MCF 10A (cell line): ENCODE results near the gene SLC27A1. TPM values are rescaled to one million over a fixed set of nuclear protein-coding genes. Genes with fewer than 3 reads are reported as not detected.
"Not testable (repeated sequence)": the region's sequence is repeated elsewhere in the genome, so short reads cannot be mapped to it uniquely, and the experiment has no call there.

Experiments
- BruUV-seq: library from RNA; stranded (reverse); fragments of 400-500 nt; replicated peaks from 2 replicates; lab custom pipeline; 2021; lab: Mats Ljungman, UMichigan
- CTCF ChIA-PET: fragments of 300-600 bp; sonication (Branson Sonifier 250); formaldehyde crosslinking; extraction: SDS; loops from one replicate; lab custom pipeline; 2021; ENCODE audit warnings: antibody characterized with exemption, inconsistent platforms; lab: Yijun Ruan, JAX
- POLR2A ChIA-PET: fragments of 300-600, 350-650 bp; sonication (Branson Sonifier 250); formaldehyde crosslinking; extraction: SDS; loops from one replicate; lab custom pipeline; 2020; ENCODE audit warnings: antibody characterized with exemption, inconsistent platforms; lab: Yijun Ruan, JAX
- DNase-seq: peaks from one replicate; pipeline ENCODE4 v3.0.0-alpha.2; 2018; ENCODE audit not compliant: unreplicated experiment
- H3K27ac Mint-ChIP-seq: one replicate; pipeline ENCODE4 v1.8.0; 2022; ENCODE audit warnings: mild to moderate bottlenecking, low read depth, mixed read lengths; ENCODE audit not compliant: unreplicated experiment
- H3K27me3 Mint-ChIP-seq: one replicate; pipeline ENCODE4 v1.8.0; 2022; ENCODE audit warnings: mixed read lengths; ENCODE audit not compliant: insufficient read depth, unreplicated experiment
- H3K36me3 Mint-ChIP-seq: one replicate; pipeline ENCODE4 v1.8.0; 2022; ENCODE audit warnings: mild to moderate bottlenecking, moderate library complexity, mixed read lengths; ENCODE audit not compliant: insufficient read depth, unreplicated experiment
- H3K4me1 Mint-ChIP-seq: one replicate; pipeline ENCODE4 v1.8.0; 2022; ENCODE audit warnings: mixed read lengths; ENCODE audit not compliant: insufficient read depth, unreplicated experiment
- H3K4me3 Mint-ChIP-seq: one replicate; pipeline ENCODE4 v1.8.0; 2022; ENCODE audit warnings: mild to moderate bottlenecking, moderate library complexity, mixed read lengths; ENCODE audit not compliant: unreplicated experiment
- H3K9me3 Mint-ChIP-seq: one replicate; pipeline ENCODE4 v1.8.0; 2022; ENCODE audit warnings: mixed read lengths; ENCODE audit not compliant: unreplicated experiment
- CTCF ChIP-seq: fragments of 200-600 bp; IDR thresholded peaks from one replicate; pipeline ENCODE4 v1.8.0; 2022; ENCODE audit warnings: antibody characterized with exemption, mild to moderate bottlenecking; ENCODE audit not compliant: unreplicated experiment
- intact Hi-C: fragments of 100-400 bp; cut with micrococcal nuclease; formaldehyde crosslinking; loops from 2 replicates; pipeline ENCODE4 v1.14.1; 2022
- total RNA-seq: library from RNA; stranded (reverse); gene quantifications from 2 replicates; pipeline ENCODE4 v1.2.3, GENCODE V29; 2022

Gene SLC27A1
- total RNA-seq, 1 experiment from 2014 or later: 5.0 TPM

GRCh38 chr19:17506745-17507144 is 36.4 kb downstream of the SLC27A1 start:
- DNase-seq: no peak
- H3K9me3 Mint-ChIP-seq: no peaks in the 10 kb centered on the region
- ChIA-PET CTCF (interaction anchor here (0.9 to 3.0 kb wide), 2 partner anchors 10 to 260 kb away, joined by 4 to 16 read pairs; no protein-coding TSS in a partner anchor), POLR2A (no interaction called here)
- H3K27ac Mint-ChIP-seq: no peak overlapping the region
- TF ChIP-seq CTCF: no peak
- H3K36me3 Mint-ChIP-seq: peaks cover 41% of the 10 kb centered on the region
- intact Hi-C loops: no loop called here
- no TSS peak for BruUV-seq
- H3K4me1 Mint-ChIP-seq: peaks cover 7% of the 10 kb centered on the region
- no peaks in the 10 kb centered on the region for H3K27me3 Mint-ChIP-seq
- H3K4me3 Mint-ChIP-seq: no peak overlapping the region

- peaks cover 39% of the 10 kb centered on the region for H3K36me3 Mint-ChIP-seq
These were observed 38.2 kb downstream of the SLC27A1 start for GRCh38 chr19:17508558-17508933.

GRCh38 chr19:17510220-17510993 is 40.1 kb downstream of the SLC27A1 start:
- ChIA-PET POLR2A (interaction anchor here (0.5 to 4.7 kb wide), 20 partner anchors 8 to 423 kb away, joined by 3 to 25 read pairs (median 5); partner anchors contain the start of genes CCDC124, DDA1, MAP1S and MVB12A), CTCF (interaction anchor here (0.6 to 1.0 kb wide), 10 partner anchors 10 to 849 kb away, joined by 3 to 5 read pairs (median 3); no protein-coding TSS in a partner anchor)
- peak; percentile 24 for DNase-seq
- BruUV-seq: no TSS peak
- Mint-ChIP-seq H3K4me1 (peaks cover 22% of the 10 kb centered on the region), H3K36me3 (peaks cover 37% of the 10 kb centered on the region), H3K27me3 (no peaks in the 10 kb centered on the region), H3K27ac (peak overlapping the region; percentile 99), H3K4me3 (peak overlapping the region; percentile 98), H3K9me3 (no peaks in the 10 kb centered on the region)
- intact Hi-C loops: loop anchor here (2.0 kb wide), 1 partner anchor 42 kb away; no protein-coding TSS in a partner anchor
- TF ChIP-seq CTCF: no peak

More at GRCh38 chr19:17508558-17508933, 38.2 kb downstream of the SLC27A1 start:
- ChIA-PET CTCF (interaction anchor here (0.7 to 1.8 kb wide), 5 partner anchors 11 to 117 kb away, joined by 3 to 8 read pairs (median 3); no protein-coding TSS in a partner anchor), POLR2A (interaction anchor here (1.0 to 3.7 kb wide), 2 partner anchors 8 to 425 kb away, joined by 4 to 11 read pairs; partner anchors contain the start of gene CCDC124)
- peak; percentile 46 for DNase-seq
- BruUV-seq, intact Hi-C loops, H3K9me3 Mint-ChIP-seq, H3K27me3 Mint-ChIP-seq: not testable (repeated sequence)
- H3K27ac Mint-ChIP-seq: peak overlapping the region; percentile 92
- peaks cover 16% of the 10 kb centered on the region for H3K4me1 Mint-ChIP-seq
- peak overlapping the region; percentile 57 for H3K4me3 Mint-ChIP-seq

- no peaks in the 10 kb centered on the region for H3K27me3 Mint-ChIP-seq
- H3K4me1 Mint-ChIP-seq: peaks cover 22% of the 10 kb centered on the region
- intact Hi-C loops: loop anchor here (2.0 kb wide), 1 partner anchor 41 kb away; no protein-coding TSS in a partner anchor
- POLR2A ChIA-PET: interaction anchor here (0.7 to 4.7 kb wide), 26 partner anchors 8 to 421 kb away, joined by 3 to 25 read pairs (median 4); partner anchors contain the start of genes BABAM1, CCDC124, MAP1S and MVB12A
- BruUV-seq: TSS peak; percentile 10
- peak overlapping the region; percentile 98 for H3K4me3 Mint-ChIP-seq
- no peak for TF ChIP-seq CTCF
- H3K36me3 Mint-ChIP-seq: peaks cover 39% of the 10 kb centered on the region
- peak; percentile 79 for DNase-seq
- H3K27ac Mint-ChIP-seq: peak overlapping the region; percentile 99
- CTCF ChIA-PET: interaction anchor here (0.6 to 1.0 kb wide), 9 partner anchors 11 to 343 kb away, joined by 3 to 7 read pairs (median 4); no protein-coding TSS in a partner anchor
- no peaks in the 10 kb centered on the region for H3K9me3 Mint-ChIP-seq
These were observed 41.6 kb downstream of the SLC27A1 start for GRCh38 chr19:17511724-17512573.
